ENCODE data around the gene TMEM221. TPM values are rescaled to one million over a fixed set of nuclear protein-coding genes. Genes with fewer than 3 reads are reported as not detected.

Gene TMEM221
- total and polyA plus RNA-seq, 2 experiments from 2014 or later = 0.22 to 0.30 TPM

- H3K9me2 ChIP-seq (ENCODE audit: insufficient read depth) = no peaks in the 10 kb centered on the region
- 36 to 38% methylated on average over 20 of the region's 20 CpGs for WGBS, 2 experiments (ENCODE audit: low coverage in 1 of 2, low lambda C conversion rate in 2 of 2, missing lambda C conversion rate in 2 of 2)
- no peak overlapping the region for H3K4me3 ChIP-seq
- TF ChIP-seq EZH2phosphoT487 (IDR thresholded peaks at IDR 0.05; ENCODE audit: insufficient read depth, low read depth) (no peak), EZH2 (IDR thresholded peaks at IDR 0.05; ENCODE audit: insufficient read depth, poor library complexity, severe bottlenecking) (no peak)
- peaks cover 8% of the 10 kb centered on the region; the same call in 1 of the 2 replicates for H3F3A ChIP-seq (ENCODE audit: insufficient read depth)
- peak; percentile 66 for DNase-seq
- no peak overlapping the region for H3K9ac ChIP-seq
- no peaks in the 10 kb centered on the region for H3K9me3 ChIP-seq (ENCODE audit: low read depth)
- no peak overlapping the region for H3K4me2 ChIP-seq (ENCODE audit: unreplicated experiment)
- H3K4me1 ChIP-seq (ENCODE audit: insufficient read depth) = peaks cover 5% of the 10 kb centered on the region; the same call in 1 of the 2 replicates
- no peaks in the 10 kb centered on the region; the same call in 1 of the 2 replicates for H3K27me3 ChIP-seq (replicated peaks; ENCODE audit: insufficient read depth)
- H3K36me3 ChIP-seq (ENCODE audit: low read depth) = no peaks in the 10 kb centered on the region
- H2AFZ ChIP-seq = no peak overlapping the region
- no peaks in the 10 kb centered on the region for H4K20me1 ChIP-seq (ENCODE audit: insufficient read depth)
- no peaks in the 10 kb centered on the region for H3K79me2 ChIP-seq (ENCODE audit: insufficient read depth)
- no peak overlapping the region for H3K27ac ChIP-seq
- in situ Hi-C loops (cut with MboI) = loop anchor here (10.0 kb wide), 1 partner anchor 81 kb away; the partner anchor contains the start of genes ABHD8, DDA1 and MRPL34
Measured at GRCh38 chr19:17385878-17386611, 62.4 kb downstream of the TMEM221 start.

Other genes starting within 250 kb of the TMEM221 start
- 13.2 and 29.0 TPM in 2 replicates for gene USE1, start 233.3 kb downstream of the TMEM221 start, total RNA-seq (2014; rRNA removed; shearing (Covaris generic))
- 29.6 and 32.3 TPM in 2 replicates for gene USE1, start 233.3 kb downstream of the TMEM221 start, polyA plus RNA-seq (2016; fragmentation: Nextera tagmentation; extraction: Ambion mirVana)
- 1.3 and 1.8 TPM in 2 replicates for gene OCEL1, start 222.4 kb downstream of the TMEM221 start, total RNA-seq (2014; rRNA removed; shearing (Covaris generic))
- gene OCEL1, start 222.4 kb downstream of the TMEM221 start, polyA plus RNA-seq (2016; fragmentation: Nextera tagmentation; extraction: Ambion mirVana) = 17.1 and 17.4 TPM in 2 replicates
- gene NR2F6, start 202.7 kb downstream of the TMEM221 start, total RNA-seq (2014; rRNA removed; shearing (Covaris generic)) = 82.5 and 96.7 TPM in 2 replicates
- gene NR2F6, start 202.7 kb downstream of the TMEM221 start, polyA plus RNA-seq (2016; fragmentation: Nextera tagmentation; extraction: Ambion mirVana) = 11.7 and 14.1 TPM in 2 replicates
- gene USHBP1, start 183.9 kb downstream of the TMEM221 start, total RNA-seq (2014; rRNA removed; shearing (Covaris generic)) = not detected in 2 replicates
- gene USHBP1, start 183.9 kb downstream of the TMEM221 start, polyA plus RNA-seq (2016; fragmentation: Nextera tagmentation; extraction: Ambion mirVana) = not detected in 2 replicates
- gene BABAM1, start 181.2 kb downstream of the TMEM221 start, total RNA-seq (2014; rRNA removed; shearing (Covaris generic)) = 78.5 and 82.7 TPM in 2 replicates
- gene BABAM1, start 181.2 kb downstream of the TMEM221 start, polyA plus RNA-seq (2016; fragmentation: Nextera tagmentation; extraction: Ambion mirVana) = 90.3 and 99.6 TPM in 2 replicates
- 0.54 and 1.4 TPM in 2 replicates for gene ANKLE1, start 166.8 kb downstream of the TMEM221 start, total RNA-seq (2014; rRNA removed; shearing (Covaris generic))
- 0.14 and 0.31 TPM in 2 replicates for gene ANKLE1, start 166.8 kb downstream of the TMEM221 start, polyA plus RNA-seq (2016; fragmentation: Nextera tagmentation; extraction: Ambion mirVana)
- gene ABHD8, start 145.2 kb downstream of the TMEM221 start, total RNA-seq (2014; rRNA removed; shearing (Covaris generic)) = 10.9 and 19.1 TPM in 2 replicates
- gene ABHD8, start 145.2 kb downstream of the TMEM221 start, polyA plus RNA-seq (2016; fragmentation: Nextera tagmentation; extraction: Ambion mirVana) = 8.7 and 9.1 TPM in 2 replicates
- gene MRPL34, start 142.8 kb downstream of the TMEM221 start, total RNA-seq (2014; rRNA removed; shearing (Covaris generic)) = 14.7 and 23.0 TPM in 2 replicates
- gene MRPL34, start 142.8 kb downstream of the TMEM221 start, polyA plus RNA-seq (2016; fragmentation: Nextera tagmentation; extraction: Ambion mirVana) = 74.5 and 78.8 TPM in 2 replicates
- 10.9 and 40.8 TPM in 2 replicates for gene DDA1, start 139.1 kb downstream of the TMEM221 start, total RNA-seq (2014; rRNA removed; shearing (Covaris generic))
- 87.8 and 96.9 TPM in 2 replicates for gene DDA1, start 139.1 kb downstream of the TMEM221 start, polyA plus RNA-seq (2016; fragmentation: Nextera tagmentation; extraction: Ambion mirVana)
- 2.8 and 4.0 TPM in 2 replicates for gene ANO8, start 113.8 kb downstream of the TMEM221 start, total RNA-seq (2014; rRNA removed; shearing (Covaris generic))
- gene ANO8, start 113.8 kb downstream of the TMEM221 start, polyA plus RNA-seq (2016; fragmentation: Nextera tagmentation; extraction: Ambion mirVana) = 0.52 and 0.61 TPM in 2 replicates
- 11.4 and 14.8 TPM in 2 replicates for gene GTPBP3, start 111.1 kb downstream of the TMEM221 start, total RNA-seq (2014; rRNA removed; shearing (Covaris generic))
- 7.6 and 7.9 TPM in 2 replicates for gene GTPBP3, start 111.1 kb downstream of the TMEM221 start, polyA plus RNA-seq (2016; fragmentation: Nextera tagmentation; extraction: Ambion mirVana)
- not detected in 2 replicates for gene PLVAP, start 71.3 kb downstream of the TMEM221 start, total RNA-seq (2014; rRNA removed; shearing (Covaris generic))
- gene PLVAP, start 71.3 kb downstream of the TMEM221 start, polyA plus RNA-seq (2016; fragmentation: Nextera tagmentation; extraction: Ambion mirVana) = not detected in 2 replicates
- not detected in 2 replicates for gene CCDC194, start 54.5 kb downstream of the TMEM221 start, total RNA-seq (2014; rRNA removed; shearing (Covaris generic))
- not detected in 2 replicates for gene CCDC194, start 54.5 kb downstream of the TMEM221 start, polyA plus RNA-seq (2016; fragmentation: Nextera tagmentation; extraction: Ambion mirVana)
- not detected in 2 replicates for gene BST2, start 43.0 kb downstream of the TMEM221 start, total RNA-seq (2014; rRNA removed; shearing (Covaris generic))
- gene BST2, start 43.0 kb downstream of the TMEM221 start, polyA plus RNA-seq (2016; fragmentation: Nextera tagmentation; extraction: Ambion mirVana) = 0.75 and 0.79 TPM in 2 replicates
- 68.3 and 73.9 TPM in 2 replicates for gene MVB12A, start 28.6 kb downstream of the TMEM221 start, total RNA-seq (2014; rRNA removed; shearing (Covaris generic))
- gene MVB12A, start 28.6 kb downstream of the TMEM221 start, polyA plus RNA-seq (2016; fragmentation: Nextera tagmentation; extraction: Ambion mirVana) = 49.6 and 55.3 TPM in 2 replicates
- gene NXNL1, start 12.3 kb upstream of the TMEM221 start, total RNA-seq (2014; rRNA removed; shearing (Covaris generic)) = not detected in 2 replicates
- gene NXNL1, start 12.3 kb upstream of the TMEM221 start, polyA plus RNA-seq (2016; fragmentation: Nextera tagmentation; extraction: Ambion mirVana) = not detected in 2 replicates
- 30.0 and 34.0 TPM in 2 replicates for gene SLC27A1, start 21.9 kb upstream of the TMEM221 start, total RNA-seq (2014; rRNA removed; shearing (Covaris generic))
- gene SLC27A1, start 21.9 kb upstream of the TMEM221 start, polyA plus RNA-seq (2016; fragmentation: Nextera tagmentation; extraction: Ambion mirVana) = 20.4 and 21.9 TPM in 2 replicates
- 96.0 and 125 TPM in 2 replicates for gene PGLS, start 63.0 kb upstream of the TMEM221 start, total RNA-seq (2014; rRNA removed; shearing (Covaris generic))
- gene PGLS, start 63.0 kb upstream of the TMEM221 start, polyA plus RNA-seq (2016; fragmentation: Nextera tagmentation; extraction: Ambion mirVana) = 135 and 140 TPM in 2 replicates
- 126 and 134 TPM in 2 replicates for gene COLGALT1, start 107.0 kb upstream of the TMEM221 start, total RNA-seq (2014; rRNA removed; shearing (Covaris generic))
- 98.9 and 104 TPM in 2 replicates for gene COLGALT1, start 107.0 kb upstream of the TMEM221 start, polyA plus RNA-seq (2016; fragmentation: Nextera tagmentation; extraction: Ambion mirVana)
- under 0.01 and 0.11 TPM in 2 replicates for gene UNC13A, start 239.7 kb upstream of the TMEM221 start, total RNA-seq (2014; rRNA removed; shearing (Covaris generic))
- gene UNC13A, start 239.7 kb upstream of the TMEM221 start, polyA plus RNA-seq (2016; fragmentation: Nextera tagmentation; extraction: Ambion mirVana) = 0.03 TPM in 2 replicates

Data from GM23248 (cell line).